ENCODE data around the gene RASGRP3.

Gene RASGRP3

GRCh38 chr2:33526132-33526531, 49.7 kb downstream of the RASGRP3 start:
- H3K27me3 ChIP-seq (ENCODE audit: insufficient read depth, low read length) = no peaks in the 10 kb centered on the region
- no peak overlapping the region for H3K4me3 ChIP-seq (ENCODE audit: low read length)
- no peaks in the 10 kb centered on the region for H3K36me3 ChIP-seq (ENCODE audit: insufficient read depth, low read length)
- H3K27ac ChIP-seq (ENCODE audit: low read depth, low read length) = no peak overlapping the region
- peaks cover 3% of the 10 kb centered on the region; the same call in 1 of the 2 replicates for H3K4me1 ChIP-seq (ENCODE audit: insufficient read depth, low read length)
- no peaks in the 10 kb centered on the region for H3K9me3 ChIP-seq (ENCODE audit: insufficient read depth, low read depth, low read length)
- WGBS = 100% methylated on average over 2 of the region's 2 CpGs
- H3K9ac ChIP-seq (ENCODE audit: low read depth, low read length) = no peak overlapping the region

- H3K4me3 ChIP-seq (ENCODE audit: low read length) = no peak overlapping the region
- WGBS = 97% methylated on average over 5 of the region's 5 CpGs
- H3K9ac ChIP-seq (ENCODE audit: low read depth, low read length) = no peak overlapping the region
- no peaks in the 10 kb centered on the region for H3K9me3 ChIP-seq (ENCODE audit: insufficient read depth, low read depth, low read length)
- no peak overlapping the region for H3K27ac ChIP-seq (ENCODE audit: low read depth, low read length)
- H3K27me3 ChIP-seq (ENCODE audit: insufficient read depth, low read length) = no peaks in the 10 kb centered on the region
- H3K4me1 ChIP-seq (ENCODE audit: insufficient read depth, low read length) = peaks cover 3% of the 10 kb centered on the region; the same call in 1 of the 2 replicates
- H3K36me3 ChIP-seq (ENCODE audit: insufficient read depth, low read length) = no peaks in the 10 kb centered on the region
Observed at GRCh38 chr2:33526921-33527320, 50.5 kb downstream of the RASGRP3 start.

DNA sequence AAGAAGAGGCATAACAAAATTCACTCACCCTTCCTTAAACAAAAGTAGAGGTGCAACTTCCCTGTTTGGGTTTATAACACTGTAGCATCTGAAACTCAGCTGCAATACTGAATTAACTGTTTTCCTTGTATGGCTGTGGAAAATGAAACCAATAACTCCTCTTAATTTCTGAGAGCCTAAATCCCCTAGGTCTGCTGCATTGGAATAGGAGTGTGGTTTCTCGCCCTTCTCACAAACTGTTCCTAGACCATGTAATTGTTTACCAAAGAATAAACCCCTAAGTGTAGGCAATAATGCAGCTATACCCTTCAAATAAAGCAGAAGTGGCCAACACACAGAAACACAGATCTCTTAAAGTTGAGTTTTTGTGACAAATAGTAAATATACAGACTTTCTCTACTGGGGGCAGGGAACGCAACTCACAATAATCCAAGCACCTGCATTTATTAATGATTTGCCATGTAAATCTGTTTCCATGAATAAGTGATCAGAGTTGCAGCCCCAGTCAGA, 52.0 kb downstream of the RASGRP3 start:
- Histone ChIP-seq H3K9me3 (ENCODE audit: insufficient read depth, low read depth, low read length) (no peaks in the 10 kb centered on the region), H3K36me3 (ENCODE audit: insufficient read depth, low read length) (no peaks in the 10 kb centered on the region), H3K27me3 (ENCODE audit: insufficient read depth, low read length) (no peaks in the 10 kb centered on the region), H3K9ac (ENCODE audit: low read depth, low read length) (no peak overlapping the region), H3K27ac (ENCODE audit: low read depth, low read length) (no peak overlapping the region), H3K4me1 (ENCODE audit: insufficient read depth, low read length) (no peaks in the 10 kb centered on the region), H3K4me3 (ENCODE audit: low read length) (no peak overlapping the region)
- WGBS = 90% methylated on average over 2 of the region's 2 CpGs

DNA sequence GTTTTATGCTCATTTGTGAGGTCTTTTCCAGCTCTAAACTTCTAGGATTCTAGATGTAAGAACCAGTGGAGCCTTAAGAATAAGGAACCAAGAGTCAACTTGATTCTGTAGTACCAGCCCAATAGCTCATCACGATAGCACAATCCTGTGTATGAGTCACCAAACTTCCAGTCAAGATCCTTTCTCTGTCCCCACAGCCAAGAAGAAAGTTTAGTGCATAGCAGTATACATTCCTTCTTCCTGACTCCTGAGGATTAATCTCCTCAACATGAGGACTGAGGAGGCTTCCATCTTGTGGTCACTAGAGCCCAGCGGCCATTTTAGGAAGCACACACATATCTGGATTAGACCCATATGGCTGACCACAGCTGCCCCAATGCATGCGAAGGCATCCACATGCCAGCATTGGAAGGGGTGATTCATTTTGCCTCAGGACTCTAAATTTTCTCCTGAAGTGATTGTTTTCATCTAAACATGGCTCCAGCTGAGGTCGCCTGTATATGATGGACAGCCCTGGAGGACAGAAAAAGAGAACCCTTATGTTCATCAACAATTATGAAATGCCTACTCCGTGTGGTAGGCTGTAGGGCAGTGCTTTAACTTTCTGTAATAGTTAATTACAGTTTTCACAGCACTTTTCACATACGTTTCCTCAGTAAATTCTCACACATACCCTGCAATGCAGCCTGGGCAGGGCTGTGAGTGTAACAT, 53.5 kb downstream of the RASGRP3 start:
- H3K9me3 ChIP-seq (ENCODE audit: insufficient read depth, low read depth, low read length) = no peaks in the 10 kb centered on the region
- no peaks in the 10 kb centered on the region for H3K27me3 ChIP-seq (ENCODE audit: insufficient read depth, low read length)
- H3K36me3 ChIP-seq (ENCODE audit: insufficient read depth, low read length) = no peaks in the 10 kb centered on the region
- 78% methylated on average over 5 of the region's 6 CpGs for WGBS
- no peak overlapping the region for H3K4me3 ChIP-seq (ENCODE audit: low read length)
- no peak overlapping the region for H3K27ac ChIP-seq (ENCODE audit: low read depth, low read length)
- H3K9ac ChIP-seq (ENCODE audit: low read depth, low read length) = no peak overlapping the region
- H3K4me1 ChIP-seq (ENCODE audit: insufficient read depth, low read length) = no peaks in the 10 kb centered on the region

GRCh38 chr2:33530690-33531548, 54.5 kb downstream of the RASGRP3 start:
- Histone ChIP-seq H3K9me3 (ENCODE audit: insufficient read depth, low read depth, low read length) (no peaks in the 10 kb centered on the region), H3K36me3 (ENCODE audit: insufficient read depth, low read length) (no peaks in the 10 kb centered on the region), H3K27me3 (ENCODE audit: insufficient read depth, low read length) (no peaks in the 10 kb centered on the region), H3K4me3 (ENCODE audit: low read length) (no peak overlapping the region), H3K9ac (ENCODE audit: low read depth, low read length) (no peak overlapping the region), H3K27ac (ENCODE audit: low read depth, low read length) (no peak overlapping the region), H3K4me1 (ENCODE audit: insufficient read depth, low read length) (no peaks in the 10 kb centered on the region)
- WGBS = 88% methylated on average over 8 of the region's 10 CpGs

DNA sequence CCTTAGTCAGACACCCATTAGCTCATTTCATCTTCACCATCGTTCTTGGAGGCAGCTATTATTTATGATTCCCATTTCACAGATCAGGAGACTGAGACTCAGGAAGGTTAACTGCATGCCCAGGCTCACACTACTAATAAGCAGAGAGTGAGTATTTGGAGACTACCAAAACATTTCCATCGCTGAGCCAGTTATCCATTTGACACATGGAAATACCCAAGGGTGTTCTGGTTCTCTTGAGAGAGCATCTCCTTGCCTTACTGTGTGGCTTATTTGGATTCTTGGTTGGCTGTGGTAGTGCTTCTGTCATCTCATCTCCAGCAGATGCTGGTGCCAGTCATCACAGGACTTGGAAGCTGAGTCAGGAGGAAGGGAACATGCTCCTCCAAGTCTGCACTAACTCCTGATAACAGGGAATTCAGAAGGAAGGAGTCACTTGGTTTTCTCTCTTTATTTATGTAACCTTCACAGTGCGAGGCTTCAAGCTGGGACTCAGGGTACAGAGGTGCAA, 55.2 kb downstream of the RASGRP3 start:
- H3K27me3 ChIP-seq (ENCODE audit: insufficient read depth, low read length) = no peaks in the 10 kb centered on the region
- no peak overlapping the region for H3K9ac ChIP-seq (ENCODE audit: low read depth, low read length)
- H3K4me1 ChIP-seq (ENCODE audit: insufficient read depth, low read length) = no peaks in the 10 kb centered on the region
- no peak overlapping the region for H3K4me3 ChIP-seq (ENCODE audit: low read length)
- no peak overlapping the region for H3K27ac ChIP-seq (ENCODE audit: low read depth, low read length)
- no peaks in the 10 kb centered on the region for H3K9me3 ChIP-seq (ENCODE audit: insufficient read depth, low read depth, low read length)
- 94% methylated on average over 3 of the region's 3 CpGs for WGBS
- H3K36me3 ChIP-seq (ENCODE audit: insufficient read depth, low read length) = no peaks in the 10 kb centered on the region

DNA sequence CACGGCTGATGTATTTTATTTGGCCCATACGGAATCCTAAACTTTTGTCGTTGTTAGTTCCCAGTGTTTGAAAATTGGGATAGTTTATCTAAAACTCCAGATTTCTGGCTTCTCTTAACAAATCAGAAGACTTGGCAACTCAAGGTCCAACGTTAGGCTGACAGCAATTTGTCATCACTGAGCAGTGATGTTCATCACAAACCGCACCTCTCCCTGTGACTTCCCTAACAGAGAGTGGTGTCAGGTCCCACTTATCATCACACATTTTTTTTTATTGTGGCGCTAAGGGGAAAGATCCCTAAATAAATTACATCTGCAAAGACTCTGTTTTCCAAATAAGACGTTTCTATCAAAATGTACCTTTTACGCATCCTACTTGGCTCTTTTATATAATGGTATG, 55.7 kb downstream of the RASGRP3 start:
- 89% methylated on average over 8 of the region's 8 CpGs for WGBS
- no peaks in the 10 kb centered on the region for H3K27me3 ChIP-seq (ENCODE audit: insufficient read depth, low read length)
- H3K36me3 ChIP-seq (ENCODE audit: insufficient read depth, low read length) = no peaks in the 10 kb centered on the region
- no peak overlapping the region for H3K27ac ChIP-seq (ENCODE audit: low read depth, low read length)
- no peak overlapping the region for H3K4me3 ChIP-seq (ENCODE audit: low read length)
- no peaks in the 10 kb centered on the region for H3K4me1 ChIP-seq (ENCODE audit: insufficient read depth, low read length)
- no peak overlapping the region for H3K9ac ChIP-seq (ENCODE audit: low read depth, low read length)
- H3K9me3 ChIP-seq (ENCODE audit: insufficient read depth, low read depth, low read length) = no peaks in the 10 kb centered on the region

DNA sequence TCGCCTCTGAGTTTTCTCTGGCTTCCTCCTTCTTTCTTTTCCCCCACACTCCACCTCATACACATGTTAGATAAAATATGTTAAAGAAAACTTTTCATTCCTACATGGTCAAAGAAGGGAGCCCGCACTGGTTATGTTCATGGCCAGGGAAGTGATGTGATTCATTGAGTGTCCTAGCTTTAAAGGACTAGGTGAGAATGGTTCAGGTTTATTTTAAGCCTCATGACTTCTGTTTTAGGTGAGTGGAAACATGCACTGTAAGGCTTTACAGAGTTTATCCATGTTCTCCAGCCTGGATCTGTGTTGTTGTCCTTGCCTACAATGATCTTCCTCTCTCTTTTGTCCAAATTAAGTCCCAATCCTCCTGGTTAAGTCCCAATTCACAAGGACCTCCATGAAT, 56.5 kb downstream of the RASGRP3 start:
- H3K9me3 ChIP-seq (ENCODE audit: insufficient read depth, low read depth, low read length) = no peaks in the 10 kb centered on the region
- WGBS = 96% methylated on average over 2 of the region's 2 CpGs
- H3K4me1 ChIP-seq (ENCODE audit: insufficient read depth, low read length) = no peaks in the 10 kb centered on the region
- H3K4me3 ChIP-seq (ENCODE audit: low read length) = no peak overlapping the region
- no peaks in the 10 kb centered on the region for H3K36me3 ChIP-seq (ENCODE audit: insufficient read depth, low read length)
- no peaks in the 10 kb centered on the region for H3K27me3 ChIP-seq (ENCODE audit: insufficient read depth, low read length)
- no peak overlapping the region for H3K9ac ChIP-seq (ENCODE audit: low read depth, low read length)
- no peak overlapping the region for H3K27ac ChIP-seq (ENCODE audit: low read depth, low read length)

- no peak overlapping the region for H3K4me3 ChIP-seq (ENCODE audit: low read length)
- H3K36me3 ChIP-seq (ENCODE audit: insufficient read depth, low read length) = no peaks in the 10 kb centered on the region
- no peak overlapping the region for H3K27ac ChIP-seq (ENCODE audit: low read depth, low read length)
- H3K27me3 ChIP-seq (ENCODE audit: insufficient read depth, low read length) = no peaks in the 10 kb centered on the region
- WGBS = 89% methylated on average over 3 of the region's 3 CpGs
- H3K4me1 ChIP-seq (ENCODE audit: insufficient read depth, low read length) = peaks cover 4% of the 10 kb centered on the region; the same call in 1 of the 2 replicates
- H3K9ac ChIP-seq (ENCODE audit: low read depth, low read length) = no peak overlapping the region
- no peaks in the 10 kb centered on the region for H3K9me3 ChIP-seq (ENCODE audit: insufficient read depth, low read depth, low read length)
Observed at GRCh38 chr2:33535421-33535820, 59.0 kb downstream of the RASGRP3 start.

DNA sequence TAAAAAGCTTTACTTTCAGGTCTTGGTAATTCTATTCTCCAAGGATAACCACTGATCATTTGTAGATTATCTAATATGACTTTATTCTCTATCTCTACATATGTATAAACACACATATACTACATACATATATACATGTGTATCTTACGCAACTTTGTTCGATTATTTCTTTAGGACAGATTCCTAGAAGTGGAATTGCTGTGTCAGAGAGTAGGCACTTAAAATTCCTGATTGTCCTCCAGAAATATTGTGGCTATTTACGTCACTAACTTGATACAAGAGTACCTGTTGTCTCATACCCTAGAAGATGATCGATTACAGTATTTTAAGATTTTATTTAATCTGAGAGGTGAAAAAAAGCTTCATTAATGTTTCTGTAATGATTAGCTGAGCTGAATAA, 64.8 kb downstream of the RASGRP3 start:
- Histone ChIP-seq H3K4me1 (ENCODE audit: insufficient read depth, low read length) (peaks cover 9% of the 10 kb centered on the region; the same call in 1 of the 2 replicates), H3K36me3 (ENCODE audit: insufficient read depth, low read length) (no peaks in the 10 kb centered on the region), H3K27ac (ENCODE audit: low read depth, low read length) (no peak overlapping the region), H3K4me3 (ENCODE audit: low read length) (no peak overlapping the region), H3K9ac (ENCODE audit: low read depth, low read length) (no peak overlapping the region), H3K9me3 (ENCODE audit: insufficient read depth, low read depth, low read length) (no peaks in the 10 kb centered on the region), H3K27me3 (ENCODE audit: insufficient read depth, low read length) (no peaks in the 10 kb centered on the region)
- WGBS = 94% methylated on average over 4 of the region's 4 CpGs

GRCh38 chr2:33550206-33550605, 73.8 kb downstream of the RASGRP3 start:
- Histone ChIP-seq H3K4me3 (ENCODE audit: low read length) (no peak overlapping the region), H3K27ac (ENCODE audit: low read depth, low read length) (no peak overlapping the region), H3K9me3 (ENCODE audit: insufficient read depth, low read depth, low read length) (no peaks in the 10 kb centered on the region), H3K4me1 (ENCODE audit: insufficient read depth, low read length) (peaks cover 4% of the 10 kb centered on the region; the same call in 1 of the 2 replicates), H3K36me3 (ENCODE audit: insufficient read depth, low read length) (no peaks in the 10 kb centered on the region), H3K9ac (ENCODE audit: low read depth, low read length) (no peak overlapping the region), H3K27me3 (ENCODE audit: insufficient read depth, low read length) (no peaks in the 10 kb centered on the region)
- WGBS = 90% methylated on average over 2 of the region's 3 CpGs
